Bronchial epithelial cell (primary cell): Measurements from ENCODE around the gene MAL. TPM values are rescaled to one million over a fixed set of nuclear protein-coding genes. Genes with fewer than 3 reads are reported as not detected.

Experiments
- DNase-seq: peaks from one replicate; pipeline ENCODE4 v3.0.0-alpha.2; 2010; ENCODE audit warnings: low read depth
- FAIRE-seq: peaks from 2 replicates; lab custom pipeline; 2011; peaks lifted over from hg19 to GRCh38; lab: Jason Lieb, UNC
- H3K27me3 ChIP-seq: 2 replicates; pipeline ENCODE4 v1.5.1; 2011; ENCODE audit warnings: low read length; ENCODE audit not compliant: control insufficient read depth, insufficient read depth
- H3K36me3 ChIP-seq: 2 replicates; pipeline ENCODE4 v1.5.1; 2011; ENCODE audit warnings: low read length; ENCODE audit not compliant: control insufficient read depth, insufficient read depth
- H3K4me3 ChIP-seq: 2 replicates; pipeline ENCODE4 v1.5.1; 2011; ENCODE audit warnings: mild to moderate bottlenecking, low read depth, low read length, control low read depth
- total RNA-seq: library from RNA; depleted of rRNA; stranded (reverse); fragments of >200 nt; gene quantifications from 2 replicates; pipeline ENCODE4 v1.2.1, GENCODE V29; 2014
- TF ChIP-seq, protein P1 (sequence below): IDR thresholded peaks from 2 replicates; pipeline ENCODE4 v1.5.1; 2011; ENCODE audit warnings: mild to moderate bottlenecking, moderate library complexity, low read length, control low read depth, inconsistent platforms; ENCODE audit not compliant: insufficient read depth, severe bottlenecking

The MAL gene
- total RNA-seq, 1 donor from 2014 or later = 1.1 TPM

- Histone ChIP-seq H3K27me3 (no peaks in the 10 kb centered on the region), H3K4me3 (no peak overlapping the region), H3K36me3 (no peaks in the 10 kb centered on the region)
- DNase-seq (no peak), FAIRE-seq (no peak)
- TF ChIP-seq, protein P1, sequence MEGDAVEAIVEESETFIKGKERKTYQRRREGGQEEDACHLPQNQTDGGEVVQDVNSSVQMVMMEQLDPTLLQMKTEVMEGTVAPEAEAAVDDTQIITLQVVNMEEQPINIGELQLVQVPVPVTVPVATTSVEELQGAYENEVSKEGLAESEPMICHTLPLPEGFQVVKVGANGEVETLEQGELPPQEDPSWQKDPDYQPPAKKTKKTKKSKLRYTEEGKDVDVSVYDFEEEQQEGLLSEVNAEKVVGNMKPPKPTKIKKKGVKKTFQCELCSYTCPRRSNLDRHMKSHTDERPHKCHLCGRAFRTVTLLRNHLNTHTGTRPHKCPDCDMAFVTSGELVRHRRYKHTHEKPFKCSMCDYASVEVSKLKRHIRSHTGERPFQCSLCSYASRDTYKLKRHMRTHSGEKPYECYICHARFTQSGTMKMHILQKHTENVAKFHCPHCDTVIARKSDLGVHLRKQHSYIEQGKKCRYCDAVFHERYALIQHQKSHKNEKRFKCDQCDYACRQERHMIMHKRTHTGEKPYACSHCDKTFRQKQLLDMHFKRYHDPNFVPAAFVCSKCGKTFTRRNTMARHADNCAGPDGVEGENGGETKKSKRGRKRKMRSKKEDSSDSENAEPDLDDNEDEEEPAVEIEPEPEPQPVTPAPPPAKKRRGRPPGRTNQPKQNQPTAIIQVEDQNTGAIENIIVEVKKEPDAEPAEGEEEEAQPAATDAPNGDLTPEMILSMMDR = no peak
These were observed 16.1 kb upstream of the MAL start for GRCh38 chr2:95009412-95009811.

GRCh38 chr2:95010126-95010525 lies 15.4 kb upstream of the MAL start:
- FAIRE-seq (no peak), DNase-seq (no peak)
- TF ChIP-seq, protein P1 = no peak
- Histone ChIP-seq H3K27me3 (no peaks in the 10 kb centered on the region), H3K36me3 (no peaks in the 10 kb centered on the region), H3K4me3 (no peak overlapping the region)

- Histone ChIP-seq H3K4me3 (no peak overlapping the region), H3K27me3 (no peaks in the 10 kb centered on the region), H3K36me3 (no peaks in the 10 kb centered on the region)
- DNase-seq = no peak
- no peak for FAIRE-seq
- TF ChIP-seq, protein P1 = no peak
These were observed 14.8 kb upstream of the MAL start for GRCh38 chr2:95010718-95011117.

DNA sequence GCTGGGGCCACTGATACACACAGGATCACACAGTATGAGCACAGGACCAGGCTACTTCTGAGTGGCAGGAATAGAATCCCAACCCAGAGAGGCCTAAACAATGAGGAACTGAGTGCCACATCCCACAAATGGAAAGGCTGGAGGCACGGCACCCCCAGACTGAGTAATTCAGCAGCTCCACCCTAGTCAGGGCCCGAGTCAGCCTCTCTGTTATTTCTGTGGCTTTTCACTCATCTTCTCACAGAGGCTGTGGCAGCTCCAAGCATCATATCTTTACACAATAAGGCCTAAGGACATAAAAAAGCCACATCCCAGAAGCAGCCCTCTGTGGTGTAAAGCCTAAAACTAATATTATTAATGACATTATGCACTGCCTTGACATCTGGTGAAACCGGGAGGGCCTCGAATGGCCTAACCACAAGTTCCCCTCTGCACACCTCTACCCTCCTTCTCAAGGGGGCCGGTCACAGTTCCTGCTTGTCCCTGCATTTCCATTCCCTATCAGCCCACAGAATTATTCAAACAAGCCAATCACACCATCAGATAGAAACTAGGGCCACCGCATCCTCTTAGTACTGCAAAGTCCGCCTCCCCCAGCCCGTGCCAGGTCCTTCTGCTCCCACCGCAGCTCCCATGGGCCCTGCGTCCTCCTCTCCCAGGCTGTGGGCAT lies 12.5 kb upstream of the MAL start:
- H3K4me3 ChIP-seq = no peak overlapping the region
- H3K27me3 ChIP-seq = no peaks in the 10 kb centered on the region
- DNase-seq = peak; percentile 10
- FAIRE-seq = no peak
- TF ChIP-seq, protein P1 = no peak
- no peaks in the 10 kb centered on the region for H3K36me3 ChIP-seq

- H3K27me3 ChIP-seq = no peaks in the 10 kb centered on the region
- FAIRE-seq (no peak), DNase-seq (no peak)
- TF ChIP-seq, protein P1 = no peak
- H3K4me3 ChIP-seq = no peak overlapping the region
- no peaks in the 10 kb centered on the region for H3K36me3 ChIP-seq
These were observed 11.8 kb upstream of the MAL start for GRCh38 chr2:95013726-95014125.
